ENCODE measurements around the gene GLDN. TPM values are rescaled to one million over a fixed set of nuclear protein-coding genes. Genes with fewer than 3 reads are reported as not detected.

GLDN gene
- total RNA-seq, 1 donor from 2014 or later = 0.09 TPM

DNA sequence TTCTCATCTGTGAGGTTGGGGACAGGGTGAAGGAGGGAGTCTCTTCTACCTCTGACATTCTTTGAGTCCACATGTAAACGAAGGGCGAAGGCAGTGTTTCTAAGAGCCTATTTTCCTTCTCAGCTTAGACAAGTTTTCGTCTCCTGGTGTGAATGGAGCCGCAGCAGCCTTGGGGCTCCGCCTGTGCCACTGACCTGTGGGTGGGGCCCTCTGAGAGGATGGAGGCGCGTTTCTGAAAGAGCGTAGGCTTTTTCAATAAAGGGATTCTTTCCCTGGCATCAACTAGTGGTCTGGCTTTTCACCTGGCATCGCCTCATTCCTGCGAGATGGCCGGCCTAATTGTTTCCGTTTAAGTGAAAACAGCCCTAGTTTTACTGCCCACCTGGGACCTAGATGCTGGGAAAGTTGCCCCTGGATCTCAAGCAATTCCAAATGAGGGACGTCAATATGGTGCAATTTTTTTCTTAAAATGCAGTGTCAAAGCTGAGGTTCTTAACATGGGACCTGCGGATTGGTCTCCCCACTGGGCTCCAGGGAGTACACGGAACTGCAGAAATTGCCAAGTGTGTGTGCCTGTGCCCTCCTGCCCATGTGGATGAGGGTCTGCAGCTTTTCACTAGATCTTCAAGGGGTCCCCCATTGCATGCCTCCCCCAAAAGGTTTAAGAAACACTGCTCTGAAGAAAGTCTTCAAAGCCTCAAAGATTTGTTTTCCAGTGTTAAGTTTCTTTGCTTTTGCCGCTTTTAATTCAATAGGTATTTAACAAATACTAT, 958 bp downstream of the GLDN start:
- H3K27me3 ChIP-seq (ENCODE audit: insufficient read depth, low read length) = peaks cover 42% of the 10 kb centered on the region
- H3K36me3 ChIP-seq (ENCODE audit: insufficient read depth, low read length) = no peaks in the 10 kb centered on the region
- peaks cover 4% of the 10 kb centered on the region for H3K4me1 ChIP-seq (ENCODE audit: insufficient read depth, low read length)
- no peak for FAIRE-seq
- no peak overlapping the region for H3K9ac ChIP-seq (ENCODE audit: low read length)
- H3K79me2 ChIP-seq (ENCODE audit: insufficient read depth, low read length) = no peaks in the 10 kb centered on the region
- H2AFZ ChIP-seq (ENCODE audit: low read depth, low read length) = peak overlapping the region; percentile 78
- H3K36me3 Mint-ChIP-seq (ENCODE audit: low read depth, unreplicated experiment) = no peaks in the 10 kb centered on the region
- peaks cover 3% of the 10 kb centered on the region for H3K4me1 Mint-ChIP-seq (ENCODE audit: low read depth, unreplicated experiment)
- no peak overlapping the region for H3K4me3 Mint-ChIP-seq (ENCODE audit: unreplicated experiment)
- H3K9me3 ChIP-seq (ENCODE audit: insufficient read depth, low read depth, low read length) = no peaks in the 10 kb centered on the region
- H3K4me2 ChIP-seq (ENCODE audit: low read length) = peak overlapping the region; percentile 82
- TF ChIP-seq EZH2 (IDR thresholded peaks at IDR 0.05; ENCODE audit: insufficient read depth, low read length) (no peak), CTCF (IDR thresholded peaks at IDR 0.05; ENCODE audit: insufficient read depth, low read depth, low read length) (no peak)
- H3K9me3 Mint-ChIP-seq (ENCODE audit: unreplicated experiment) = no peaks in the 10 kb centered on the region
- H3K4me3 ChIP-seq (ENCODE audit: insufficient read depth, low read depth, low read length) = peak overlapping the region; percentile 35
- H3K27ac ChIP-seq (ENCODE audit: low read depth, low read length) = no peak overlapping the region
- no peak for DNase-seq (ENCODE audit: low read depth)
- H3K27ac Mint-ChIP-seq (ENCODE audit: unreplicated experiment) = no peak overlapping the region
- H4K20me1 ChIP-seq (ENCODE audit: insufficient read depth, low read length) = no peaks in the 10 kb centered on the region
- H3K27me3 Mint-ChIP-seq (ENCODE audit: low read depth, unreplicated experiment) = peaks cover 70% of the 10 kb centered on the region

- Histone ChIP-seq H3K4me2 (ENCODE audit: low read length) (no peak overlapping the region), H3K79me2 (ENCODE audit: insufficient read depth, low read length) (no peaks in the 10 kb centered on the region), H3K27me3 (ENCODE audit: insufficient read depth, low read length) (peaks cover 39% of the 10 kb centered on the region), H4K20me1 (ENCODE audit: insufficient read depth, low read length) (no peaks in the 10 kb centered on the region), H3K4me3 (ENCODE audit: insufficient read depth, low read depth, low read length) (no peak overlapping the region), H3K9me3 (ENCODE audit: insufficient read depth, low read depth, low read length) (no peaks in the 10 kb centered on the region), H3K4me1 (ENCODE audit: insufficient read depth, low read length) (peaks cover 4% of the 10 kb centered on the region), H3K9ac (ENCODE audit: low read length) (no peak overlapping the region), H2AFZ (ENCODE audit: low read depth, low read length) (no peak overlapping the region), H3K36me3 (ENCODE audit: insufficient read depth, low read length) (no peaks in the 10 kb centered on the region), H3K27ac (ENCODE audit: low read depth, low read length) (no peak overlapping the region)
- Mint-ChIP-seq H3K4me3 (ENCODE audit: unreplicated experiment) (no peak overlapping the region), H3K9me3 (ENCODE audit: unreplicated experiment) (no peaks in the 10 kb centered on the region), H3K27ac (ENCODE audit: unreplicated experiment) (no peak overlapping the region), H3K36me3 (ENCODE audit: low read depth, unreplicated experiment) (no peaks in the 10 kb centered on the region), H3K4me1 (ENCODE audit: low read depth, unreplicated experiment) (peaks cover 3% of the 10 kb centered on the region), H3K27me3 (ENCODE audit: low read depth, unreplicated experiment) (peaks cover 61% of the 10 kb centered on the region)
- DNase-seq (ENCODE audit: low read depth) = no peak
- TF ChIP-seq EZH2 (IDR thresholded peaks at IDR 0.05; ENCODE audit: insufficient read depth, low read length) (no peak), CTCF (IDR thresholded peaks at IDR 0.05; ENCODE audit: insufficient read depth, low read depth, low read length) (no peak)
- FAIRE-seq = no peak
These were observed 2.0 kb downstream of the GLDN start for GRCh38 chr15:51343466-51343865.

- Histone ChIP-seq H2AFZ (ENCODE audit: low read depth, low read length) (no peak overlapping the region), H3K4me2 (ENCODE audit: low read length) (no peak overlapping the region), H3K27ac (ENCODE audit: low read depth, low read length) (no peak overlapping the region), H3K4me1 (ENCODE audit: insufficient read depth, low read length) (peaks cover 4% of the 10 kb centered on the region), H3K79me2 (ENCODE audit: insufficient read depth, low read length) (no peaks in the 10 kb centered on the region), H3K36me3 (ENCODE audit: insufficient read depth, low read length) (no peaks in the 10 kb centered on the region), H3K9me3 (ENCODE audit: insufficient read depth, low read depth, low read length) (no peaks in the 10 kb centered on the region), H3K27me3 (ENCODE audit: insufficient read depth, low read length) (peaks cover 29% of the 10 kb centered on the region), H4K20me1 (ENCODE audit: insufficient read depth, low read length) (no peaks in the 10 kb centered on the region), H3K9ac (ENCODE audit: low read length) (no peak overlapping the region), H3K4me3 (ENCODE audit: insufficient read depth, low read depth, low read length) (no peak overlapping the region)
- FAIRE-seq = no peak
- TF ChIP-seq CTCF (IDR thresholded peaks at IDR 0.05; ENCODE audit: insufficient read depth, low read depth, low read length) (no peak), EZH2 (IDR thresholded peaks at IDR 0.05; ENCODE audit: insufficient read depth, low read length) (no peak)
- no peak overlapping the region for H3K27ac Mint-ChIP-seq (ENCODE audit: unreplicated experiment)
- no peaks in the 10 kb centered on the region for H3K9me3 Mint-ChIP-seq (ENCODE audit: unreplicated experiment)
- H3K27me3 Mint-ChIP-seq (ENCODE audit: low read depth, unreplicated experiment) = peaks cover 37% of the 10 kb centered on the region
- no peak for DNase-seq (ENCODE audit: low read depth)
- no peaks in the 10 kb centered on the region for H3K36me3 Mint-ChIP-seq (ENCODE audit: low read depth, unreplicated experiment)
- H3K4me1 Mint-ChIP-seq (ENCODE audit: low read depth, unreplicated experiment) = peaks cover 3% of the 10 kb centered on the region
- H3K4me3 Mint-ChIP-seq (ENCODE audit: unreplicated experiment) = no peak overlapping the region
These were observed 4.7 kb downstream of the GLDN start for GRCh38 chr15:51346136-51346535.

All from astrocyte (in vitro differentiated cells and primary cell).